H1 (cell line): ENCODE data around the gene ASXL2.

ENCODE experiments used
- CTCF ChIP-seq, 3 experiments: IDR thresholded peaks; 1 replicate in 2 of 3; 2 replicates in 1 of 3; pipeline versions ENCODE4 v1.5.1 to v1.6.1; 2011; ENCODE audit warnings: low read length in 3 of 3, mild to moderate bottlenecking in 3 of 3, inconsistent platforms in 2 of 3, low read depth in 1 of 3, moderate library complexity in 1 of 3; ENCODE audit not compliant: insufficient read depth in 1 of 3; ENCODE audit errors: control extremely low read depth in 1 of 3
- MAX ChIP-seq: IDR thresholded peaks from 2 replicates; pipeline ENCODE4 v1.6.1; 2012; ENCODE audit warnings: inconsistent platforms
- NRF1 ChIP-seq: IDR thresholded peaks from 2 replicates; pipeline ENCODE4 v1.6.1; 2011; ENCODE audit warnings: mild to moderate bottlenecking, low read depth, low read length, improper control_type of control experiment

GRCh38 chr2:25822190-25823117 lies 55.8 kb downstream of the ASXL2 start:
- TF ChIP-seq NRF1, result no peak
- no peak for TF ChIP-seq MAX
- TF ChIP-seq CTCF (IDR thresholded peaks at IDR 0.05; ENCODE audit: control extremely low read depth in 1 of 3, insufficient read depth in 1 of 3, low read depth in 1 of 3, low read length in 3 of 3), result no peak
